Body of pancreas (tissue), 4 donors: ENCODE data around the gene SLC16A7. TPM values are rescaled to one million over a fixed set of nuclear protein-coding genes. Genes with fewer than 3 reads are reported as not detected.

ENCODE experiments used
- ATAC-seq: fragments of 150-250 bp; one replicate; pipeline ENCODE4 v1.9.1; 2016
- DNase-seq, 4 donors: peaks; one replicate each; pipeline ENCODE4 v3.0.0-alpha.2; 2019
- H3K27ac ChIP-seq, 4 donors: fragments of 200-600 bp; sonication (generic); 1 replicate in 3 of 4; 2 replicates in 1 of 4; pipeline versions ENCODE4 v1.5.1 to v1.6.1; 2016 to 2019; ENCODE audit warnings: mild to moderate bottlenecking in 1 of 4, mixed read lengths in 1 of 4, moderate library complexity in 1 of 4
- H3K27me3 ChIP-seq, 2 donors: fragments of 200-600 bp; sonication (generic); one replicate each; pipeline ENCODE4 v1.6.0; 2016; ENCODE audit warnings: mild to moderate bottlenecking in 1 of 2
- H3K36me3 ChIP-seq, 2 donors: fragments of 200-600 bp; sonication (generic); replicated peaks in 1 of 2; 2 replicates each; pipeline ENCODE4 v1.5.1; 2016; ENCODE audit warnings: low read depth in 2 of 2; ENCODE audit not compliant: insufficient read depth in 1 of 2
- H3K4me1 ChIP-seq: fragments of 200-600 bp; sonication (generic); one replicate; pipeline ENCODE4 v1.6.0; 2016
- H3K4me3 ChIP-seq, 2 donors: fragments of 200-600 bp; sonication (generic); 1 replicate in 1 of 2; 2 replicates in 1 of 2; pipeline ENCODE4 v1.5.1; 2016 to 2019
- H3K9me3 ChIP-seq, 3 donors: fragments of 200-600 bp; sonication (generic); 1 replicate in 2 of 3; 2 replicates in 1 of 3; pipeline ENCODE4 v1.5.1; 2016
- CTCF ChIP-seq, 7 experiments: fragments of 450-650 bp in 4 of 7; fragments of 200-600 bp in 3 of 7; sonication (generic) in 3 of 7; IDR thresholded peaks; one replicate each; pipeline ENCODE4 v1.5.1; 2016 to 2019; ENCODE audit warnings: antibody characterized with exemption in 7 of 7
- POLR2A ChIP-seq, 3 donors: fragments of 450-650 bp; IDR thresholded peaks; one replicate each; pipeline ENCODE4 v1.6.1; 2016; ENCODE audit warnings: antibody characterized with exemption in 3 of 3, mild to moderate bottlenecking in 2 of 3
- WGBS, 2 donors: methylation state at CpG; one replicate each; pipeline ENCODE4 v1.1.5; 2017; 5-methylcytosine and 5-hydroxymethylcytosine counted together
- intact Hi-C: fragments of 100-400 bp; cut with DNase I; formaldehyde crosslinking; loops from one replicate; pipeline ENCODE4 v1.15.1; 2023
- total RNA-seq, 2 donors: library from RNA; depleted of rRNA; stranded (reverse); fragments of >200 nt; gene quantifications; one replicate each; pipeline ENCODE4 v1.1.0, GENCODE V29; 2016

Gene SLC16A7
- total RNA-seq, 2 donors from 2014 or later: 36.8 to 50.4 TPM

DNA sequence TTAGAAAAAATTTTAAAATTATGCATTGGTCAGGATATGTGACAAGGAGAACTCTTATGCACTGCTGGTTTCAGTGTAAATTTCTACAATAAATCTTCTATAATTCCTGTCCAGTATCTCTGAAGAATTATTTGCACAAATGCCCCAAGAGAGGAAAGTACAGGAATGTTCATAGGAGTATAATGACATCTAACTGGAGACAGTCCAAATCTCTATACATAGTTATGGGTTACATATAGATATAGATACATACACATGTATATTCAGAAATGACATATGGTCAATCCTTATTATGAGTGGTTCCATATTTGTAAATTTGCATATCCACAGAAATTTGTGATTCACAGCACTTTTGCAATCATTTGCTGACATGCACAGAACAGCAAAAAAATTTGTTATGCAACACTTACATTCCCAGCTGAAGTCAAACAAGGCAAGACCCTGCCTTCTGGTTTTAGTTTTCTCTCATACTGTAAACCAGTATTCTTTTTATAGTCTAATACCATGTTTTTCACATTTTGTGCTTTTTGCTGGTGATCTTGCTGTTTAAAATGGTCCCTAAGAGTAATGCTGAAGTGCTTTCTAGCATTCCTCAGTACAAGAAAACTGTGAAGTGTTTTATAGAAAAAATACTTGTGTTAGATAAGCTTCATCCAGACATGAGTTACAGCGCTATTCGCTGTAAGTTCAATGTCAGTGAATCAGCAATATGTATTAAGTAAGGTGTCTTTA lies 103.8 kb downstream of the SLC16A7 start:
- Histone ChIP-seq H3K4me1 (peaks cover 11% of the 10 kb centered on the region), H3K27ac (peak overlapping the region in 2 of 4 donors; percentile 41 to 63), H3K27me3 (no peaks in the 10 kb centered on the region), H3K4me3 (no peak overlapping the region), H3K9me3 (no peaks in the 10 kb centered on the region), H3K36me3 (no peaks in the 10 kb centered on the region)
- ATAC-seq (peak; percentile 64), DNase-seq (peak in 1 of 4 donors; percentile 11)
- intact Hi-C loops: no loop called here
- TF ChIP-seq POLR2A (IDR thresholded peaks at IDR 0.05): no peak
- TF ChIP-seq CTCF (IDR thresholded peaks at IDR 0.05): no peak
- 19 to 28% methylated on average over 2 of the region's 2 CpGs for WGBS, 2 donors

GRCh38 chr12:59700153-59700450 lies 104.3 kb downstream of the SLC16A7 start:
- no peaks in the 10 kb centered on the region for H3K9me3 ChIP-seq
- H3K27me3 ChIP-seq: no peaks in the 10 kb centered on the region
- peaks cover 0 to 2% of the 10 kb centered on the region in 2 donors for H3K36me3 ChIP-seq
- intact Hi-C loops: no loop called here
- H3K4me1 ChIP-seq: peaks cover 11% of the 10 kb centered on the region
- ATAC-seq: no peak
- DNase-seq: no peak
- TF ChIP-seq POLR2A (IDR thresholded peaks at IDR 0.05) (no peak), CTCF (IDR thresholded peaks at IDR 0.05) (no peak)
- 41 to 52% methylated on average over 1 of the region's 1 CpG for WGBS, 2 donors
- H3K27ac ChIP-seq: peak overlapping the region in 2 of 4 donors; percentile 41 to 63
- no peak overlapping the region for H3K4me3 ChIP-seq

DNA sequence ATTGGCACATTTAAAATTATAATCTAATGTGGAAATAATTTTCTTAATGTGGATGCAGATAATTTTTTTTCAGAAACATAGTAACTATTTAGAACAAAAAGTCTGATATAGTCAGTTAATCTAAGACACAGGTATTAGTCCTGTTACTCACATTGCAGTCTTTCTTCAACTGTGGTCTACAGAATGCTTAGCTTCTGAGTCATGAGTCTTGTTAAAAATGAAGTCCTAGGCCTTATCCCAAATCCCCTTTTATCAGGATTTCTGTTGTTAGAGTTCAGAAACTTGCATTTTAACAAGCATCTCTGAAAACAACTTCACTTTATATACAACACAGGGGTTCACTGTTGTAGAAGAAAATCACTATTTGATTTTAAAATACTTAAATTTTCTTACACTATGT lies 112.2 kb downstream of the SLC16A7 start:
- ATAC-seq: no peak
- TF ChIP-seq CTCF (IDR thresholded peaks at IDR 0.05) (no peak), POLR2A (IDR thresholded peaks at IDR 0.05) (no peak)

GRCh38 chr12:59708484-59708883 lies 112.7 kb downstream of the SLC16A7 start:
- Histone ChIP-seq H3K4me1 (peaks cover 8% of the 10 kb centered on the region), H3K9me3 (no peaks in the 10 kb centered on the region), H3K36me3 (peaks cover 0 to 2% of the 10 kb centered on the region in 2 donors), H3K4me3 (no peak overlapping the region), H3K27ac (no peak overlapping the region), H3K27me3 (no peaks in the 10 kb centered on the region)
- TF ChIP-seq CTCF (IDR thresholded peaks at IDR 0.05) (no peak), POLR2A (IDR thresholded peaks at IDR 0.05) (no peak)
- intact Hi-C loops: no loop called here
- DNase-seq (no peak), ATAC-seq (no peak)
- WGBS, 2 donors: 92% methylated on average over 1 of the region's 1 CpG

More for the DNA sequence above, 112.2 kb downstream of the SLC16A7 start:
- Histone ChIP-seq H3K4me1 (peaks cover 8% of the 10 kb centered on the region), H3K27me3 (no peaks in the 10 kb centered on the region), H3K4me3 (no peak overlapping the region), H3K36me3 (peaks cover 0 to 2% of the 10 kb centered on the region in 2 donors), H3K27ac (no peak overlapping the region), H3K9me3 (no peaks in the 10 kb centered on the region)
- no peak for DNase-seq
- intact Hi-C loops: no loop called here

DNA sequence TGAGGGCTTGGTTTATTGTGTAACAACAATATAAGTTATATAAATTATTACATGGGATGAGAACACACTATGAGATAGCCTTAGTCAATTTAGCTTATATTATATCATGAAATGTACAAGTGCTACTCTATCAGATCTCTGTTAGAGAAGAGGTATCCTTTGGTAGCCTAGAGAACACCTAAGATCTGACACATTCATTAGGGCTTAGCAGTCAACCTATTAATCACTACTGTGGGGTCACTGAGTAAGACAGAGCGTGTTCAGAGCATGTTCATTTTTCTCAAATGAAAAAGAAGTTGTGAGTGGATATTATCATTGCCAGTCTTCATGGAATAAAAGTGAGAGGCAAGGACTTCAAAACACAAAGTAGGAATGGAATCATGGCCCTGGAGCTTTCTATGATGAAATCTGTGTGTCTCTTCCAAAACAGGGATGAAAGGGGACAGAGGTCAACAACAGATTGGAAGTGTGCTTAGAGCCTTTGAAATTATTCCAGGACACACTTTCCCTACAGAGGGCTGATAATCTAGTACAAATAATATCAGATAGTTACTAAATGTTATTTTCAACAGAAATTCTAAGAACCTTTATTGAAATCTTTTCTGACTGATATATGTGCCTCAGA lies 114.3 kb downstream of the SLC16A7 start:
- Histone ChIP-seq H3K9me3 (no peaks in the 10 kb centered on the region), H3K4me1 (peaks cover 10% of the 10 kb centered on the region), H3K27ac (no peak overlapping the region), H3K27me3 (no peaks in the 10 kb centered on the region), H3K36me3 (no peaks in the 10 kb centered on the region), H3K4me3 (no peak overlapping the region)
- intact Hi-C loops: no loop called here
- 4 to 56% methylated on average over 1 of the region's 1 CpG for WGBS, 2 donors
- ATAC-seq: no peak
- TF ChIP-seq CTCF (IDR thresholded peaks at IDR 0.05) (no peak), POLR2A (IDR thresholded peaks at IDR 0.05) (no peak)
- DNase-seq: no peak
